Inflammatory macrophage treated with lipopolysaccharide for 1 hour (primary cell): Measurements from ENCODE around the gene HYKK.
"Not testable (repeated sequence)": the region's sequence is repeated elsewhere in the genome, so short reads cannot be mapped to it uniquely, and the experiment has no call there.

Source experiments
- DNase-seq, 2 donors: peaks; one replicate each; pipeline ENCODE4 v3.0.0-alpha.2; 2020 to 2022

HYKK gene, protein sequence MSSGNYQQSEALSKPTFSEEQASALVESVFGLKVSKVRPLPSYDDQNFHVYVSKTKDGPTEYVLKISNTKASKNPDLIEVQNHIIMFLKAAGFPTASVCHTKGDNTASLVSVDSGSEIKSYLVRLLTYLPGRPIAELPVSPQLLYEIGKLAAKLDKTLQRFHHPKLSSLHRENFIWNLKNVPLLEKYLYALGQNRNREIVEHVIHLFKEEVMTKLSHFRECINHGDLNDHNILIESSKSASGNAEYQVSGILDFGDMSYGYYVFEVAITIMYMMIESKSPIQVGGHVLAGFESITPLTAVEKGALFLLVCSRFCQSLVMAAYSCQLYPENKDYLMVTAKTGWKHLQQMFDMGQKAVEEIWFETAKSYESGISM

DNA sequence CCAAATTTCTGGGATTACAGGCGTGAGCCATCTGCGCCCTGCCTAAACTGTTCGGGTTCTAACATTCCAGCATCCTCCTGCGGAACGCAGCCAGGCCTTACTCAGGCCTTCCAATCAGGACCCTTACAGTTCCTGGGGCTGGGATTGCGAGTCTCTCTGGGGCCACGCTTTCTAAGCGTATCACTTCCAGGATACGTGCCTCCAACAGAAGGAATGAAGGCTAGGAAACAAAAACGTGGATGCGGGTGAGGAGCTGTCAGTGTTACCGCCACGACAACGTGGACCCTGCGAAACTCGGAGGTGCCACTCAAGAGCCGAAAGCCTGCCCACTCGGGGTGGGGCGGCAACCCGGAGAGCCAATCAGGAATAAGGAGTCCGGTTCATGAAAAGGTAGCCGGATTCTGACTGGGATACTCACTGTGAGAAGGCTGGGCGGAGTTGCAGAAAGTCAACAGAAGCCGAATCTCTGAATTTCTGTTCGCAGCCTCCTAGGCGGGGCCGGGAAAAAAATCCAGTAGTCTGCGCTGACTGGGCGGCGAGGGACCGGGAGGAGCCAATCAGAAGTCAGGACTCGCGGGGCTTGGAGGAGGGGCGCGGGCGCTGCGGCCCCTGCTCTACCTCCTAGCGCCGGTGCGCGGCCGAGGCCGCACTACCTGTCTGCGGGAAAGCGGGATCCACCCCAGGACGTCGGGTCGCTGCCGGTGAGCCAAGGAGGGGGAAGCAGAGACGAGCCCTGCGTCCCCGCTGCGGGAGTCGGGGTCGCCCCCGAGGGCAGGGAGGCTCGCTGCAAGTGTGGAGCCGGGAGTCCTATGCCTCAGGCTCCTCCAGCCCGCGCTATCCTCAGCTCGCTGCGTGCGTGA, at the start of gene HYKK:
HYKK (plus strand) TSS at position 607 of the 860 bp plus-strand sequence. CDS start 5,512 bp downstream, outside the sequence.
- peak; percentile 83 to 85 for DNase-seq

DNA sequence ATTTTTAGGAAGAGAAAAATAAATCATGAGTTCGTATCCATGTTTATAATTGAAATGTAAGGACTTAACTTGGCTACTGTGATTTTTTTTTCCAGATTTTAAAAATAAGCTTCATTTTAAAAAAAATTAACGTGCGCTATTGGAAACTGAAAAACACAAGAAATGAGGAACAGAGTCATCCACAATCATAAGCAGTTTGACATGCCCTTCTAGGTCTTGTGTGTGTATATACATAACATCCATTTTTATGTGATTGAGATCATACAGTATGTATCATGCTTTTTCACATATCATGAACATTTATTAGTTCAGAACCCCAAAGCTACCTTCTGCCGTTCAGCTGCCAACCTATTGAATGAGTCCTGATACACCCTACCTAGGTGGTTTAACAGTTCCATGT, 46.6 kb upstream of the HYKK start:
- no peak for DNase-seq

DNA sequence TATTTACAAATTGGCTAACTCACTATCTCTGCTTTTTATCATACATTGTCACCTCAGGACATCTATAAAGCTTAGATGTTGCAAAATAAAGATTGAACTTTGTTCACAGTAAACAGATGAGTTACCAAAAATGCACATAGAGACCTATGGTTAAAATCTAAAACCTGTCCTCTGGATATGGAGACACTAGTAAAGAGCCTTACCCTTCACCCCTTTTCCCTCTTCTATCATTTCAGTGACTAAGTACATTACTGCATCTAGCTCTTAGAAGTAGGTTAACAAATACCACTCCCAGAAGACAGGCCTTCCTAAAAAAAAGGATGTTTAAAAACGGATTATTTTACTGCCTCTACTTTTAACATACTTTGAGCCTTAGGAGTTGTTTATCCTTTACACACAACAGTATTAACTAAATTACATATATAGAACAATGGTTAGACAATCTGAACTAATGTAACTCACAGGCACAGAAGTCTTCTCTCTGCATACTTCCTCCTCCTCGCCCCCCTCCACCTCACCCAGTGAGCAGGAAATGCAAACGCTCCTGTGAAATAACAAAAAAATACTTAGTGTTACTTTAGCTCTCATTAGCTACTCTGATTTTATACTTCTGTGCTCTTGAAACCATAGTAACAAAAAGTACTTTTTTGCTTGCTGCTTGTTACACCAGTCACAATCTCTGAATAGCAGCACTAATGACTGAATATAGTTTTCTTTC, 46.0 kb upstream of the HYKK start:
- DNase-seq: no peak

DNA sequence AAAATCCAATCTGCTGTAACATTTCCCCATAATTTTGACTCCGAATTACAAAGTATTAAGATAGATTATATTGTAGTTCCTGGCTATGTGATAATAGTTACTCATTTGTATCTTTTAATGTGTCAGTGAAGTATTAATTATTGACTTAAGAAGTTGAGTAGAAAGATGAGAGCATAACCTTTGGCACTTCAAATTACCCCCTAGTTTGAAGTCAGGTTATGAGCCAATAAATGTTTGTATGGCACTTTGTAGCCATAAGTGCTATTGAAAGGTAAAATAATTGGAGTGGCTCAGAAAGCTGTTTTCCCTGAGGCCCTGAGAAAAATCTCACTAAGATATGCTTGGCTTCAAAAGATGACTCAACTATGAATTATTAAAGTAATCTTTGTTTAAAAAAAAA, 38.3 kb upstream of the HYKK start:
- no peak for DNase-seq

DNA sequence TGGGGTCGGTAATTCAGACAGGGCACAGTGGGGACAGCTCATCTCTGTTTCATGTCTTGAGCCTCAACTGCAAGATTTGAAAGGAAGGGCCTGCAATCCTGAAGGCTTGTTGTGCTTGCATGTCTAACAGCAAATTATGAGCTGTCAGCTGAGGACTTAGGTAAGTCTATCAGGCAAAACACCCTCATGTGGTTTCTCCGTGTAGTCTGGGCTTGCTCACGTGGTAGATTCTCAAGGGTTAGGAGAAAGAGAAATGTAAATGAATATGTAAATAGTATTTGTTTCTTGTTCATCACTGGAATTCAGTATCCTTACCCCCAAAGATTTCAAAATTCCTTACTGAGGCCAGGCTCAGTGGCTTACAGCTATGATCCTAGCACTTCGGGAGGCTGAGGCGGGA, 30.1 kb upstream of the HYKK start:
- DNase-seq: no peak

DNA sequence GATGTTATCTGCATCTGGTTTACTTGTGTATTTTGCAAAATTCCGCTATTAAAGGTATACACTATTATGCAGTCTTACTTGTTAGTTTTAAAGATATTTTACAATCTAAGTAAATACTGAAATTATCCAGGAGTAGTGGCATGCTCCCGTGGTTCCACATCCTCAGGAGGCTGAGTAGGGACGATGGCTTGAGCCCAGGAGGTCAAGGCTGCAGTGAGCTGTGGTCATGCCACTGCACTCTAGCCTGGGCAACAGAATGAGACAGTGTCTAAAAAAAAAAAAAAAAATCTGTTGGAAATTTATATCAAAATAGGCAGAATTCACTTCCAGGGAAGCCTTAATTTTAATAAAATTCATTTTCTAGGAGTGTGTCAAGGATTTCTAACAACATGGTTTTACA, 27.7 kb upstream of the HYKK start:
- DNase-seq: no peak

DNA sequence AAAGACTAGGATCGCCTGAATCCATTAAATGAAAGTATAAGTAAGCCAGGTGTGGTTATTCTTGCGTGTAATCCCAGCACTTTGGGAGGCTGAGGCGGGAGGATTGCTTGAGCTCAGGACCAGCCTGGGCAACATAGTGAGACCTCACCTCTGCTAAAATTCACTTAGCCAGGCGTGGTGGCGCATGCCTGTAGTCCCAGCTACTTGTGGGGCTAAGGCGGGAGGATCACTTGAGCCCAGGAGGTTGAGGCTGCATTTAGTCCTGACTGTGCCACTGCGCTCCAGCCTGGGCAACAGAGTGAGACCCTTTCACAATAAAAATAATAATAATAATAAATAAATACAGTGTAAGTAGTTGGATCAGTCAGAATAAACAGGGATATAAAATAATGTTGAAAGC, 25.5 kb upstream of the HYKK start:
- DNase-seq: no peak

DNA sequence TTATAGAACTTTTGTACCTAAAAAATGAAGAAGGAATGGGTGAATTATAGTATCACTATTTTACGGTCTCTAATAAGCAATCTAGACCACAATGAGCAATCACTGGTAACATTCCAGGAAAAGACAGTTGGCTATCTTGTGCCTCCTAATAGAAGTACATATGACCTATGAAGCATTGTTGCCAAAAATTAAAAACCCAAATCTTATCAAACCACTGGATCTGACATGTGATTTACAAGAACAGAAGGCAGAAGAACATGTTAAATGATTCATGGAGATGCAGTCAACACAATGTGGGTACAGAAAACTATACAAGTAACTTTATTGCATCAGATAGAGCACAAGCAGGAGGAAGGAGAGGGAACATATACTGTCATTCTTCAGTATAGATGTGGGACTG, 14.5 kb upstream of the HYKK start:
- DNase-seq: no peak

DNA sequence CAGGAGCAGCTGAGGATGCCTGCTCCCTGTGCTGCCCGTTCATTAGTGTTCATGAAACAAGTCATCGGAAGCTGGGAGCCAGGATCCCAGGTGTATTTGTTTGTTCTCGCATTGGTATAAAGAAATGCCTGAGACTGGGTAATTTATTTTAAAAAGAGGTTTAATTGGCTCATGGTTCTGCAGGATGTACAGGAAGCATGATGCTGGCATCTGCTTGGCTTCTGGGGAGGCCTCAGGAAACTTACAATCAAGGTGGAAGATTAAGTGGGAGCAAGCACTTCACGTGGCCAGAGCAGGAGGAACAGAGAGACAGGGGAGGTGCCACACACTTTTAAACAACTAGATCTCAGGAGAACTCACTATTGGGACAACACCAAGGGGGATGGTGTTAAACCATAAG, 5.5 kb upstream of the HYKK start:
- DNase-seq: no peak

DNA sequence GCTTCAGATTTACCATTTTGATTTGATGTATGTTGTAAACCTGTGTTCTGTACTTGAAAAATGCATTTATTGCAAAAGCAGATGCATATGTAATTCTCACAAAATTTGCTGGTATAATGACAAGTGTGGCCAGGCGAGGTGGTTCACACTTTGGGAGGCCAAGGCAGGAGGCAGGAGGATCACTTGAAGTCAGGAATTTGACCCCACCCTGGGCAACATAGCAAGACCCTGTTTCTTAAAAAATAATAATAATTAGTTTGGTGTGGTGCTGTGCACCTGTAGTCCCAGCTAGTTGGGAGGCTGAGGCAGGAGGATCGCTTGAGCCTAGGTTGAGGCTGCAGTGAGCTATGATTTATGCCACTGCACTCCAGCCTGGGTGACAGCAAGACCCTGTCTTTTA, 4.7 kb upstream of the HYKK start:
- DNase-seq: no peak

DNA sequence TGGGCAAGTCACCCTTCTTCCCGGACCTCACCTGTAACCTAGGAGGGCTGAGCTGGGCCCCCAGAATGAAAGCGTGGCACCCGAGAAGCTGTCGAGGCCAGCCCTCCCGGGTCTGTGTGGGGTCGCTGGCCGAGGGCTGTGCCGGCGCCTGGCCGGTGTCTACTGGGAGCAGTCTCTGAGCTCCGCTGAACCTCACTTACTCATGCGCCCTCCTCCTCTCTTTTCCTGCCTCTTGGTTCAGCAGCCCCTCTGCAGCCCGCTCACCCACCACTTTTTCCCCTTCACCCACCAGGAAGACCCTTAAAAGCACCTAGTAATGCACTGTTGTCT, 419 bp downstream of the HYKK start:
- no peak for DNase-seq

DNA sequence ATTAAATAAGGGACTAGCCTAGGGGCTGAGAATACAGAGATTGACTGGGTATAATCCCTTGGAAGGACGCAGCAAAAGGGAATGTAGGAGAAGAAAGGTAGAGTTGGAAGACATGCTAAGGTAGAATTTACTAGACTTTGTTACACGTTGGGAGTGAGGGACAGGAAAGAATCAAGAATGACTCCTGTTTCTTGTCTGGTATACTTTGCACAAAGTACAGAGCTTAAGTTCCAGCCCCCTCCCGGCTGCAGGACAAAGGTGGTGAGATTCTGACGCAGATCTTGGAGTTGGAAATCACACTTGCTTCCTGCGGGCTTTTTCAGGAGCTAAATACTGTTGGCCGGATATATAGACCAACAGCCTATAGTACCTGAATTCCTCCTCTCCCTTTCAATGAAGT, 895 bp downstream of the HYKK start:
- no peak for DNase-seq

DNA sequence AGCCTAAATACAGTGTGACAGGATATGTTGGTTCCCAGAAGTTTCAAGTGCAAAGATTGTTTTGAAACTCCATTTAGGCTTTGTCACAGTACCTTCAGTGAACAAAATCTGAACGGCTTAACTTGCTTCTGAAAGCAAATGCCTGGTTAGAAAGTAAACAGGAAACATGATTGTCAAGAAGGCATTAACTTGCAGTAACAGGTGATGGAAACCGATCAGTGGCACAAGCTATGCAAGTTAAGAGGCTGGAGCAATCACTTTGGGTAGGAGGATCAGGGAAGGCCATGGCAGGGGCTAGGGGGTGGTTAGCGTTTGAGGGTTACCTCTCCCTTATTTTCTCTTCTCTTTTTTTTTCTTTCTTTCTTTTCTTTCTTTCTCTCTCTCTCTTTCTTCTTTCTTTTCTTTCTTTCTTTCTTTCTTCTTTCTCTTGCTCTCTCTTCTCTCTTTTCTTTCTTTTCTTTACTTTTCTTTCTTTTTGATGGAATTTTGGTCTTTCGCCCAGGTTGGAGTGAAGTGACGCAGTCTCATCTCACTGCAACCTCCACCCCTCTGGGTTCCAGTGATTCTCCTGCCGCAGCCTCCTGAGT, 2.4 kb downstream of the HYKK start:
- no peak for DNase-seq

DNA sequence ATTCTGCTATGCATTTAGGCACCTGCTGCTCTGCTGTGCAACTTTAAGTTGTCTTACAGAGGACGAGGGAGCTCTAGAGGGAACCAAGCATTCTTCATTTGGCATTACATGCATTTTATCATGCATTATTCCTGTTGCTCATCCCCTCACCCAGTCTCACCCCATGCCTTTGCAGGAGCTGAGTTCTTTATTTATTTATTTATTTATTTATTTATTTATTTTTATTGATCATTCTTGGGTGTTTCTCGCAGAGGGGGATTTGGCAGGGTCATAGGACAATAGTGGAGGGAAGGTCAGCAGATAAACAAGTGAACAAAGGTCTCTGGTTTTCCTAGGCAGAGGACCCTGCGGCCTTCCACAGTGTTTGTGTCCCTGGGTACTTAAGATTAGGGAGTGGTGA, 12.7 kb downstream of the HYKK start:
- not testable (repeated sequence) for DNase-seq

DNA sequence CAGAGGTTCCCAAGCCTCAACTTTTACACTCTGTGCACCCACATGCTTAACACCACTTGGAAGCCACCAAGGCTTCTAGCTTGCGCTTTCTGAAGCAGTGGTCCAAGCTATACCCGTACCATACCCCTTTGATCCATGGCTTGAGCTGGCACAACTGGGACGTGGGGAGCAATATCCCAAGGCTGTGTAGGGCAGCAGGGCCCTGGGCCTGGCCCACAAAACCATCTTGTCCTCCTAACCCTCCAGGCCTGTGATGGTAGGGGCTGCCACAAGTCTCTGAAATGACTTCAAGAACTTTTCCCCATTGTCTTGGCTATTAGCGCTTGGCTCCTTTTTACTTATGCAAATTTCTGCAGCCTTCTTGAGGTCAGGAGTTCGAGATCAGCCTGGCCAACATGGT, 16.9 kb downstream of the HYKK start:
- DNase-seq: no peak

DNA sequence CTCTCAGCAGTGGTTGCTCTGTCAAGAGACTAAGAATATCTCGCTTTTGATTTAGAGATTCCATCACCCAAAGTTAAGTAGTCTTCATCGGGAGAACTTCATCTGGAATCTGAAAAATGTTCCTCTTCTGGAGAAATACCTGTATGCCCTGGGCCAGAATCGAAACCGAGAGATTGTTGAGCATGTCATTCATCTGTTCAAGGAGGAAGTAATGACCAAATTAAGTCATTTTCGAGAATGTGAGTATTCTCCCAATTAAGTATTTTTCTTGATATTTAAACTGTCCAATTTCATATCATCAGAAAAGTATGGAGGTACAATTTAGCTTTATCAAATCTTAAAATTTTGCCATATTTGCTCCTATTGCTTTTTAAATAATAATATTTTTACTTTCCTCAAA, 19.9 kb downstream of the HYKK start:
- DNase-seq: no peak

DNA sequence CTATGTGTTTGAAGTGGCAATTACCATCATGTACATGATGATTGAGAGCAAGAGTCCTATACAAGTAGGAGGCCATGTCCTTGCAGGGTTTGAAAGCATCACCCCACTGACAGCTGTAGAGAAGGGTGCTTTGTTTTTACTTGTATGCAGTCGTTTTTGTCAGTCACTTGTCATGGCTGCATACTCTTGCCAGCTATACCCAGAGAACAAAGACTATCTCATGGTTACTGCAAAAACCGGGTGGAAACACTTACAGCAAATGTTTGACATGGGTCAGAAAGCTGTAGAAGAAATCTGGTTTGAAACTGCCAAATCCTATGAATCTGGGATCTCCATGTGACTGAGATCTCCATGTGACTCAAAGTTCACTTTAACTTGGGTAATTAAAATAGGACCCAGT, 26.0 kb downstream of the HYKK start:
- no peak for DNase-seq

DNA sequence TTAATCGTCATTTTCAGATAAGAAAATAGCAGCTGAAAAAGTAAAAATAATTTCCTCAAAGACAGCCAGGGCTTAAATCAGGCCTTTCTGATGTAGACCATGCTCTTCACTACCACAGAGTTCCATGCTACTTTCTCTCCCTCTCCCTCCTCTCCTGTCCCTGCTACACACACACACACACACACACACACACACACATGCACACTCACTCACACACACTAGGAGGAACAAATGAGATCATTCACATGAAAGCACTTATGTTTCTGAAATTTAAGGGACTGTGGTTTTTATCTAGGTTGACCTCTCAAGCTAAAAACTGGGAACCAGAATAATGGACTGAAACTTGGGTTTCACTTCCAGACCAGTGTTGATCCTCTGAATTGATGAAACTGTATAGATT, 28.8 kb downstream of the HYKK start:
- peak in 1 of 2 donors; percentile 3 for DNase-seq

DNA sequence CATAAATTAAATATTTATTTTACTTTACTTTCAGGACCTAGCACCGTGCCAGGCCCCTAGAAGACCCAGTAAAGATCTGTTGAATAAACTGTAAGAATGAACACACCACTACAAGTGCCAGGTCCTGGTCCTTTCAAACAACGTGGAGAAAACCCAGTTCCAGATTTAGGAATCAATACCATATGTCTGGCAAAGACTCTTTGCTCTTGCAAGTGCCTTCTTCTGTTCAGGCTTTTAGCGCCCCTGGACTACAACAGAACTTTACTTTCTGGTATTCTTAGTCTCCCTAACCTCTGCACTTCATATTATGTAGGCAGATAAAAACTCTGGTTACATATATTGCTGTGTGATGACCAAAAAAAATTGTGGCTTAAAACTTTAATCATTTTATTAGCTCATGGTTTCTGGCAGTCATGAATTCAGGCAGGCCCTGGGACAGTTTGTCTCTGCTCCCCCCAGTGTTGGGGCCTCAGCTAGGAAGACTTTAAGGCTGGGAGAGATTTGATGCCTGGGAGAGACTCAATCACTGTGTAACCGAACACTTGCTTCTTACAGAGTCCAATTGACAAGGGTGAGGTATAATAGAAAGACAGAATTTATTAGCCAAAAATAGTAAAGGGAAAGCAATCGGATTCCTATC, 30.0 kb downstream of the HYKK start:
- DNase-seq: no peak

DNA sequence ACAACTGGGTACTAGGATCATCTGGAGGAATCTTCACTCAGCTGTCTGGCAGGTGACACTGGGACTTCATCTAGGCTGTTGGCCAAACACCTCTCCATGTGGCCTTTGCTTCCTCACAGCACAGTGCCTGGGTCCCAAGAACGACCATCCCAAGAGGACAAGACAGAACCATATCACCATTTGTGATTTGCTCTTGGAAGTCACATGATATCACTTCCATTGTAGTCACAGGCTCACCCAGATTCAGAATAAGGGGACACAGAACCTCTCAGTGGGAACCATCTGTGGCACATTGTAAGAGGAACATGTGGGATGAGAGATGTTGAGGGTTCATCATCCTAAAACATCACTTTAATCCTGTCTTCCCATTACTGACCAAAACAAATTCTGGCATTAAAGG, 31.0 kb downstream of the HYKK start:
- no peak for DNase-seq

DNA sequence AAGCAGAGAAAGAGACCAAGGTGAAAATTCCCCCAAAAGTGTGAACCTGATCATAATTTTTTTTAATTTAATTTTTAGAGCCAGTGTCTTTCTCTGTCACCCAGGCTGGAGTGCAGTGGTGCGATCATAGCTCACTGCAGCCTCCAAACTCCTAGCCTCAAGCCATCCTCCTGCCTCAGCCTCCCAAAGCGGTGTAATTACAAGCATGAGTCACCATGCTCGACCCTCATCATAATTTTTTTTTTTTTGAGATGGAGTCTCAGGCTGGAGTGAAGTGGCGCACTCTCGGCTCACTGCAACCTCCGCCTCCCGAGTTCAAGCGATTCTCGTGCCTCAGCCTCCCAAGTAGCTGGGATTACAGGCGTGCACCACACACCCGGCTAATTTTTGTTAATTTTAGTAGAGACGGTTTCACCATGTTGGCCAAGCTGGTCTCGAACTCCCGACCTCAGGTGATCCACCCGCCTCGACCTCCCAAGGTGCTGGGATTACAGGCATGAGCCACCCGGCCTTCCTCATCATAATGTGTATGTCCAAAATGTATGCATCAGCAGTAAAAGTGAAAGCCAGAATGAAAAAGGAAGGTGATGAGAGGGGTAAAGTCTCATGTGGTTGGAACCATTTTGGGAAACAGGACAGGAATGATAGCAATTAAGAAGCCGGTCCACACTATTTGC, 32.2 kb downstream of the HYKK start:
- DNase-seq: peak; percentile 32 to 50
